Stimulated activated CD8-positive, alpha-beta memory T cell treated with anti-CD3 and anti-CD28 coated beads, Interleukin-2, amount 100 ng/mL, for 1 hour (primary cell): ENCODE data around the gene CD59.

Source experiments
- DNase-seq, 2 donors: peaks; one replicate each; pipeline ENCODE4 v3.0.0-alpha.2; 2020; ENCODE audit warnings: low read depth in 2 of 2

Gene CD59

GRCh38 chr11:33736148-33736812 is at the start of gene CD59:
Gene CD59 (minus strand): TSS chr11:33736423. CDS start chr11:33722445, 13,978 bp downstream.
- peak; percentile 67 to 85 for DNase-seq

GRCh38 chr11:33785609-33786008 is 49.4 kb upstream of the CD59 start:
- no peak for DNase-seq

GRCh38 chr11:33779849-33780528 is 43.8 kb upstream of the CD59 start:
- no peak for DNase-seq

- no peak for DNase-seq
Measured at GRCh38 chr11:33778675-33779074, 42.5 kb upstream of the CD59 start.

GRCh38 chr11:33777906-33778305 is 41.7 kb upstream of the CD59 start:
- DNase-seq = no peak

- DNase-seq = no peak
Measured at GRCh38 chr11:33775832-33776470, 39.7 kb upstream of the CD59 start.

GRCh38 chr11:33775467-33775807 is 39.2 kb upstream of the CD59 start:
- no peak for DNase-seq

GRCh38 chr11:33774736-33775466 is 38.7 kb upstream of the CD59 start:
- no peak for DNase-seq

- DNase-seq = peak; percentile 67 to 79
Measured at GRCh38 chr11:33773987-33774735, 37.9 kb upstream of the CD59 start, which contains the start of gene FBXO3. Gene FBXO3 (minus strand): TSS chr11:33774520. CDS start chr11:33774497, 23 bp downstream.

GRCh38 chr11:33773404-33773986 is 37.3 kb upstream of the CD59 start:
- no peak for DNase-seq

- DNase-seq = no peak
Measured at GRCh38 chr11:33772870-33773269, 36.6 kb upstream of the CD59 start.

GRCh38 chr11:33772300-33772699 is 36.1 kb upstream of the CD59 start:
- DNase-seq = no peak

- no peak for DNase-seq
Measured at GRCh38 chr11:33770236-33770635, 34.0 kb upstream of the CD59 start.

GRCh38 chr11:33769542-33769941 is 33.3 kb upstream of the CD59 start:
- DNase-seq = no peak

GRCh38 chr11:33767624-33768023 is 31.4 kb upstream of the CD59 start:
- no peak for DNase-seq

- no peak for DNase-seq
Measured at GRCh38 chr11:33766085-33766484, 29.9 kb upstream of the CD59 start.

- no peak for DNase-seq
Measured at GRCh38 chr11:33761471-33761870, 25.2 kb upstream of the CD59 start.

- DNase-seq = no peak
Measured at GRCh38 chr11:33753304-33753967, 17.2 kb upstream of the CD59 start.

GRCh38 chr11:33751878-33752277 is 15.7 kb upstream of the CD59 start:
- DNase-seq = no peak

- no peak for DNase-seq
Measured at GRCh38 chr11:33747979-33748378, 11.8 kb upstream of the CD59 start.

- DNase-seq = no peak
Measured at GRCh38 chr11:33743291-33743690, 7.1 kb upstream of the CD59 start.
